ENCODE data around the gene EEFSEC. TPM values are rescaled to one million over a fixed set of nuclear protein-coding genes. Genes with fewer than 3 reads are reported as not detected.

EEFSEC gene
- total RNA-seq, 1 donor from 2014 or later: 12.2 TPM

GRCh38 chr3:128177865-128178264, 24.6 kb downstream of the EEFSEC start:
- Mint-ChIP-seq H3K4me3 (ENCODE audit: unreplicated experiment) (no peak overlapping the region), H3K27me3 (ENCODE audit: low read depth) (no peaks in the 10 kb centered on the region), H3K36me3 (ENCODE audit: low read depth) (no peaks in the 10 kb centered on the region), H3K4me1 (ENCODE audit: low read depth) (peaks cover 21% of the 10 kb centered on the region), H3K27ac (ENCODE audit: unreplicated experiment) (no peak overlapping the region), H3K9me3 (ENCODE audit: low read depth) (no peaks in the 10 kb centered on the region)
- DNase-seq (ENCODE audit: low spot score): no peak
- no peak for TF ChIP-seq CTCF (IDR thresholded peaks at IDR 0.05)

GRCh38 chr3:128178782-128179483, 25.7 kb downstream of the EEFSEC start:
- no peaks in the 10 kb centered on the region for H3K27me3 Mint-ChIP-seq (ENCODE audit: low read depth)
- no peak for DNase-seq (ENCODE audit: low spot score)
- no peak overlapping the region for H3K27ac Mint-ChIP-seq (ENCODE audit: unreplicated experiment)
- TF ChIP-seq CTCF (IDR thresholded peaks at IDR 0.05): no peak
- no peaks in the 10 kb centered on the region for H3K36me3 Mint-ChIP-seq (ENCODE audit: low read depth)
- H3K4me3 Mint-ChIP-seq (ENCODE audit: unreplicated experiment): no peak overlapping the region
- peaks cover 21% of the 10 kb centered on the region for H3K4me1 Mint-ChIP-seq (ENCODE audit: low read depth)
- H3K9me3 Mint-ChIP-seq (ENCODE audit: low read depth): no peaks in the 10 kb centered on the region

- Mint-ChIP-seq H3K4me1 (ENCODE audit: low read depth) (peaks cover 21% of the 10 kb centered on the region), H3K27me3 (ENCODE audit: low read depth) (no peaks in the 10 kb centered on the region), H3K36me3 (ENCODE audit: low read depth) (peaks cover 2% of the 10 kb centered on the region), H3K9me3 (ENCODE audit: low read depth) (no peaks in the 10 kb centered on the region), H3K4me3 (ENCODE audit: unreplicated experiment) (peak overlapping the region; percentile 6), H3K27ac (ENCODE audit: unreplicated experiment) (no peak overlapping the region)
- no peak for DNase-seq (ENCODE audit: low spot score)
- TF ChIP-seq CTCF (IDR thresholded peaks at IDR 0.05): no peak
Measured at GRCh38 chr3:128179484-128179819, 26.2 kb downstream of the EEFSEC start.

GRCh38 chr3:128180436-128180835, 27.2 kb downstream of the EEFSEC start:
- no peak overlapping the region for H3K4me3 Mint-ChIP-seq (ENCODE audit: unreplicated experiment)
- peaks cover 21% of the 10 kb centered on the region for H3K4me1 Mint-ChIP-seq (ENCODE audit: low read depth)
- peaks cover 2% of the 10 kb centered on the region for H3K36me3 Mint-ChIP-seq (ENCODE audit: low read depth)
- H3K9me3 Mint-ChIP-seq (ENCODE audit: low read depth): no peaks in the 10 kb centered on the region
- no peak overlapping the region for H3K27ac Mint-ChIP-seq (ENCODE audit: unreplicated experiment)
- no peak for DNase-seq (ENCODE audit: low spot score)
- no peaks in the 10 kb centered on the region for H3K27me3 Mint-ChIP-seq (ENCODE audit: low read depth)
- no peak for TF ChIP-seq CTCF (IDR thresholded peaks at IDR 0.05)

- Mint-ChIP-seq H3K4me3 (ENCODE audit: unreplicated experiment) (no peak overlapping the region), H3K9me3 (ENCODE audit: low read depth) (no peaks in the 10 kb centered on the region), H3K4me1 (ENCODE audit: low read depth) (peaks cover 21% of the 10 kb centered on the region), H3K27me3 (ENCODE audit: low read depth) (no peaks in the 10 kb centered on the region), H3K36me3 (ENCODE audit: low read depth) (peaks cover 2% of the 10 kb centered on the region), H3K27ac (ENCODE audit: unreplicated experiment) (no peak overlapping the region)
- TF ChIP-seq CTCF (IDR thresholded peaks at IDR 0.05): no peak
- no peak for DNase-seq (ENCODE audit: low spot score)
Measured at GRCh38 chr3:128180913-128181312, 27.6 kb downstream of the EEFSEC start.

All from chondrocyte (in vitro differentiated cells).